Muscle layer of colon (tissue), 2 donors: ENCODE results near the gene SLITRK5.

Experiments used
- H3K27ac ChIP-seq: one replicate; pipeline ENCODE4 v1.7.0; 2013; ENCODE audit warnings: low read depth, mild to moderate bottlenecking, low read length, moderate library complexity
- H3K27me3 ChIP-seq, 2 donors: one replicate each; pipeline ENCODE4 v1.7.0; 2013; ENCODE audit warnings: low read length in 2 of 2, mild to moderate bottlenecking in 2 of 2; ENCODE audit not compliant: insufficient read depth in 2 of 2, control insufficient read depth in 1 of 2
- H3K36me3 ChIP-seq: one replicate; pipeline ENCODE4 v1.7.0; 2013; ENCODE audit warnings: mild to moderate bottlenecking, low read length; ENCODE audit not compliant: insufficient read depth
- H3K4me1 ChIP-seq: one replicate; pipeline ENCODE4 v1.7.0; 2013; ENCODE audit warnings: mild to moderate bottlenecking, low read length; ENCODE audit not compliant: insufficient read depth
- H3K4me3 ChIP-seq, 2 donors: one replicate each; pipeline ENCODE4 v1.7.0; 2013; ENCODE audit warnings: low read length in 2 of 2, low read depth in 1 of 2, mild to moderate bottlenecking in 1 of 2, moderate library complexity in 1 of 2
- H3K9ac ChIP-seq: one replicate; pipeline ENCODE4 v1.7.0; 2013; ENCODE audit warnings: low read length
- H3K9me3 ChIP-seq: one replicate; pipeline ENCODE4 v1.7.0; 2013; ENCODE audit warnings: mild to moderate bottlenecking, low read length
- donor health status: abdominal sarcoma.
- donor health status: Adenocarcinoma of cecum.

The SLITRK5 gene

DNA sequence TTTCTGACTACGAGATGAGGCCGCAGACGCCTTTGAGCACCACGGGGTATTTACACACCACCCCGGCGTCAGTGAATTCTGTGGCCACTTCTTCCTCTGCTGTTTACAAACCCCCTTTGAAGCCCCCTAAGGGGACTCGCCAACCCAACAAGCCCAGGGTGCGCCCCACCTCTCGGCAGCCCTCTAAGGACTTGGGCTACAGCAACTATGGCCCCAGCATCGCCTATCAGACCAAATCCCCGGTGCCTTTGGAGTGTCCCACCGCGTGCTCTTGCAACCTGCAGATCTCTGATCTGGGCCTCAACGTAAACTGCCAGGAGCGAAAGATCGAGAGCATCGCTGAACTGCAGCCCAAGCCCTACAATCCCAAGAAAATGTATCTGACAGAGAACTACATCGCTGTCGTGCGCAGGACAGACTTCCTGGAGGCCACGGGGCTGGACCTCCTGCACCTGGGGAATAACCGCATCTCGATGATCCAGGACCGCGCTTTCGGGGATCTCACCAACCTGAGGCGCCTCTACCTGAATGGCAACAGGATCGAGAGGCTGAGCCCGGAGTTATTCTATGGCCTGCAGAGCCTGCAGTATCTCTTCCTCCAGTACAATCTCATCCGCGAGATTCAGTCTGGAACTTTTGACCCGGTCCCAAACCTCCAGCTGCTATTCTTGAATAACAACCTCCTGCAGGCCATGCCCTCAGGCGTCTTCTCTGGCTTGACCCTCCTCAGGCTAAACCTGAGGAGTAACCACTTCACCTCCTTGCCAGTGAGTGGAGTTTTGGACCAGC is 5.3 kb downstream of the SLITRK5 start:
- no peak overlapping the region for H3K4me3 ChIP-seq
- peaks cover 22% of the 10 kb centered on the region for H3K4me1 ChIP-seq
- no peaks in the 10 kb centered on the region for H3K36me3 ChIP-seq
- no peak overlapping the region for H3K9ac ChIP-seq
- H3K27me3 ChIP-seq = peaks cover 43 to 65% of the 10 kb centered on the region in 2 donors
- H3K9me3 ChIP-seq = no peaks in the 10 kb centered on the region
- no peak overlapping the region for H3K27ac ChIP-seq

DNA sequence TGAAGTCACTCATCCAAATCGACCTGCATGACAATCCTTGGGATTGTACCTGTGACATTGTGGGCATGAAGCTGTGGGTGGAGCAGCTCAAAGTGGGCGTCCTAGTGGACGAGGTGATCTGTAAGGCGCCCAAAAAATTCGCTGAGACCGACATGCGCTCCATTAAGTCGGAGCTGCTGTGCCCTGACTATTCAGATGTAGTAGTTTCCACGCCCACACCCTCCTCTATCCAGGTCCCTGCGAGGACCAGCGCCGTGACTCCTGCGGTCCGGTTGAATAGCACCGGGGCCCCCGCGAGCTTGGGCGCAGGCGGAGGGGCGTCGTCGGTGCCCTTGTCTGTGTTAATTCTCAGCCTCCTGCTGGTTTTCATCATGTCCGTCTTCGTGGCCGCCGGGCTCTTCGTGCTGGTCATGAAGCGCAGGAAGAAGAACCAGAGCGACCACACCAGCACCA is 5.9 kb downstream of the SLITRK5 start:
- Histone ChIP-seq H3K36me3 (no peaks in the 10 kb centered on the region), H3K27ac (no peak overlapping the region), H3K9ac (no peak overlapping the region), H3K4me3 (peak overlapping the region in 1 of 2 donors; percentile 55), H3K9me3 (no peaks in the 10 kb centered on the region), H3K4me1 (peaks cover 22% of the 10 kb centered on the region), H3K27me3 (peaks cover 43 to 59% of the 10 kb centered on the region in 2 donors)

DNA sequence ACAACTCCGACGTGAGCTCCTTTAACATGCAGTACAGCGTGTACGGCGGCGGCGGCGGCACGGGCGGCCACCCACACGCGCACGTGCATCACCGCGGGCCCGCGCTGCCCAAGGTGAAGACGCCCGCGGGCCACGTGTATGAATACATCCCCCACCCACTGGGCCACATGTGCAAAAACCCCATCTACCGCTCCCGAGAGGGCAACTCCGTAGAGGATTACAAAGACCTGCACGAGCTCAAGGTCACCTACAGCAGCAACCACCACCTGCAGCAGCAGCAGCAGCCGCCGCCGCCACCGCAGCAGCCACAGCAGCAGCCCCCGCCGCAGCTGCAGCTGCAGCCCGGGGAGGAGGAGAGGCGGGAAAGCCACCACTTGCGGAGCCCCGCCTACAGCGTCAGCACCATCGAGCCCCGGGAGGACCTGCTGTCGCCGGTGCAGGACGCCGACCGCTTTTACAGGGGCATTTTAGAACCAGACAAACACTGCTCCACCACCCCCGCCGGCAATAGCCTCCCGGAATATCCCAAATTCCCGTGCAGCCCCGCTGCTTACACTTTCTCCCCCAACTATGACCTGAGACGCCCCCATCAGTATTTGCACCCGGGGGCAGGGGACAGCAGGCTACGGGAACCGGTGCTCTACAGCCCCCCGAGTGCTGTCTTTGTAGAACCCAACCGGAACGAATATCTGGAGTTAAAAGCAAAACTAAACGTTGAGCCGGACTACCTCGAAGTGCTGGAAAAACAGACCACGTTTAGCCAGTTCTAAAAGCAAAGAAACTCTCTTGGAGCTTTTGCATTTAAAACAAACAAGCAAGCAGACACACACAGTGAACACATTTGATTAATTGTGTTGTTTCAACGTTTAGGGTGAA is 6.6 kb downstream of the SLITRK5 start:
- peaks cover 43 to 54% of the 10 kb centered on the region in 2 donors for H3K27me3 ChIP-seq
- H3K36me3 ChIP-seq = no peaks in the 10 kb centered on the region
- no peak overlapping the region for H3K27ac ChIP-seq
- H3K9me3 ChIP-seq = no peaks in the 10 kb centered on the region
- H3K4me1 ChIP-seq = peaks cover 22% of the 10 kb centered on the region
- H3K9ac ChIP-seq = no peak overlapping the region
- peak overlapping the region; percentile 55 to 68 for H3K4me3 ChIP-seq

DNA sequence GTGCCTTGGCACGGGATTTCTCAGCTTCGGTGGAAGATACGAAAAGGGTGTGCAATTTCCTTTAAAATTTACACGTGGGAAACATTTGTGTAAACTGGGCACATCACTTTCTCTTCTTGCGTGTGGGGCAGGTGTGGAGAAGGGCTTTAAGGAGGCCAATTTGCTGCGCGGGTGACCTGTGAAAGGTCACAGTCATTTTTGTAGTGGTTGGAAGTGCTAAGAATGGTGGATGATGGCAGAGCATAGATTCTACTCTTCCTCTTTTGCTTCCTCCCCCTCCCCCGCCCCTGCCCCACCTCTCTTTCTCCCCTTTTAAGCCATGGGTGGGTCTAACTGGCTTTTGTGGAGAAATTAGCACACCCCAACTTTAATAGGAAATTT is 7.2 kb downstream of the SLITRK5 start:
- Histone ChIP-seq H3K9me3 (no peaks in the 10 kb centered on the region), H3K9ac (no peak overlapping the region), H3K27me3 (peaks cover 39 to 49% of the 10 kb centered on the region in 2 donors), H3K27ac (no peak overlapping the region), H3K4me1 (peaks cover 18% of the 10 kb centered on the region), H3K36me3 (no peaks in the 10 kb centered on the region), H3K4me3 (peak overlapping the region; percentile 55 to 68)

DNA sequence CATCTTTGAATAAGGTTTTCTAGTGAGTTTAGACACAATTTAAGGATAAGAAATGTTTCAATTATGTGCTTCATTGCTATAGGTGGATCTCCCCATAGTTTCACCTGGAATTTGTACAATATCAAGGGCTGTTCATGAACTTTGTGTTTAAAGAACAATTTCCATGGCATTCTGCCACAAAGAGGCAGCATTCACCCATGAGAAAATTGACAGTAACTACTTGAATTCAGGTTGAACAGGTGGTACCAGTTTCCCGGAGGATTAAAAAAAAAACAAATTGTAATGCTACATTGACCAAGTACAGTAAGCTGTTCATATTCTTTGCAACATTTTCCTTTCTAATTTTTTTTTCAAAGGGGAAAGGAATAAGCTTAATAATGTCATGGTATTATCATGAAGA is 9.1 kb downstream of the SLITRK5 start:
- peaks cover 7% of the 10 kb centered on the region for H3K4me1 ChIP-seq
- H3K9ac ChIP-seq = no peak overlapping the region
- H3K36me3 ChIP-seq = no peaks in the 10 kb centered on the region
- no peak overlapping the region for H3K4me3 ChIP-seq
- no peak overlapping the region for H3K27ac ChIP-seq
- H3K9me3 ChIP-seq = no peaks in the 10 kb centered on the region
- peaks cover 21 to 31% of the 10 kb centered on the region in 2 donors for H3K27me3 ChIP-seq

DNA sequence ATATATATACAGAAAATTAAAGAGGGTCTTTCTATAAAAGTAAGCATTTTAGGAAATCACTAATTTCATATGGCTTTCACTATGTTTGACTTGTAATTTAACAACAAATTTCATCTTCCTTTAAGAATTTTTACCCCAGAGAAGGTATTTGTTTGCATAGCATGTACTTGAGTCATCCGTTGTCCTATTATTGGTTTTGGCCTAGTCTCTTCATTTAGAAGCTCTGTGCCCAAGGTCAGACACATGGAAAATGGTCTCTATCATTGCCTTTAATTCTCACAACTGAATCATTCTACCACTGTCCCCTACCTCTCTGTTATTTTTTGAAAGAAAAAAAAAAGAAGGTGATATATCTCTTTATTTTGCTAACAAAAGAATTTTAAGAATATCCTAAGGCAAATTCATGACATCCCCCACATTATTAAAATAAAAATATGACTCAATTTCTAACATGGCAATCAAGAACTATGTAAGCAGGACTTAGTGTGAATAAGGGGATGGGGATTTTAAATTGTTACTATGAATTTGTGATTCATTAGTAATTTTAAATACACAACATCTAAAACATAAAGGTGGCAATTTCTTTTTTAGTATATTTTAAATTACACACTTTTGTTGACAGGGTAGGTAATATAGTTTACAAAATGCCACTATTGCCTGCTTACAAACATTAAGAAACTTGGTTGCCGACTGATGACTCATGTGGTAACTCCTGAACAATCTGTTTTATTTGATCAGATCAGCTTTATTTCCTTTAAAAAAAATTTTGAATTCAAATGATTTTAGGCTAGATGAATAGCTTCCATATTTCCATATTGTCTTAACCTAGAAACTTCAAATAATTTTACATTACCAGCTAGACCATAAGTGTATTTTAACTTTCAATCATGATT is 13.9 kb downstream of the SLITRK5 start:
- Histone ChIP-seq H3K9ac (no peak overlapping the region), H3K4me1 (no peaks in the 10 kb centered on the region), H3K27ac (no peak overlapping the region), H3K4me3 (no peak overlapping the region), H3K27me3 (no peaks in the 10 kb centered on the region), H3K9me3 (no peaks in the 10 kb centered on the region), H3K36me3 (no peaks in the 10 kb centered on the region)

DNA sequence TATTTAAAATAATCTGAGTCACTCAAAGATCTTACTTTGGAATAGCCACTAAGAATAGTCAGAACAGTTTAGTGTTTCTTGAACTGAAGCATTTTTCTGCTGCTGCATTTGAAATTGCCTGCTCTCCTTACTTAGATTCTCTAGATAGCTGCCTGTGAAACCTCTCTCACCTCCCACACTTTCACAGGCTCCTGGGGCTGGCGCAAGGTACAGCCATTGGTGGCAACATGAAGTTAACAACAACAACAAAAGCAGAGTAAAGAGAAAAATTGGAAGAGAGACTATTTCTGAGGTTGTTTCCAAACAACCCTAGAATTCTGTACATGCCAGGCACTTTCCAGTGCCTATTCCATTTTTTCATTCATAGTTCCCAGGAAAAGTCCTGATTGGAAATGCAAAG is 25.3 kb downstream of the SLITRK5 start:
- Histone ChIP-seq H3K4me1 (no peaks in the 10 kb centered on the region), H3K27me3 (no peaks in the 10 kb centered on the region), H3K4me3 (no peak overlapping the region), H3K27ac (no peak overlapping the region), H3K9ac (no peak overlapping the region), H3K9me3 (no peaks in the 10 kb centered on the region), H3K36me3 (no peaks in the 10 kb centered on the region)

DNA sequence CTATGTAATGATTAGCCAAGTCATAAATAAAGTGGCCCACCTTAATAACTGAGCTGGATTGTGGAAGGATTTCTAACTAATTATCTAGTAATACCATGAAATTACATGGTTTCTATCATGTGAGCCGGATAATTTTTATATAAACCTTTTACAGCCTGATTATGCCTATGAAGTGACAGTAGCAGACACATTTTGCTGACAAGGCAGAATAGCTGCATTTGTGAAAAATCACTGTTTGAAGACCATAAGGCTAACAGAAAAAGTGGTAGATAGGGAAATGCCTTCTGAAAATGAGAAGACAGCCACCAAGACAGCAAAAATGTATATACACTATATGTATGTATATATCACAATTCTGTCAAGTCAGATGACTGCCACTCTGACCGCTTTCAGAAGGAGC is 27.1 kb downstream of the SLITRK5 start:
- Histone ChIP-seq H3K4me1 (no peaks in the 10 kb centered on the region), H3K27ac (no peak overlapping the region), H3K36me3 (no peaks in the 10 kb centered on the region), H3K9me3 (no peaks in the 10 kb centered on the region), H3K27me3 (no peaks in the 10 kb centered on the region), H3K4me3 (no peak overlapping the region), H3K9ac (no peak overlapping the region)

DNA sequence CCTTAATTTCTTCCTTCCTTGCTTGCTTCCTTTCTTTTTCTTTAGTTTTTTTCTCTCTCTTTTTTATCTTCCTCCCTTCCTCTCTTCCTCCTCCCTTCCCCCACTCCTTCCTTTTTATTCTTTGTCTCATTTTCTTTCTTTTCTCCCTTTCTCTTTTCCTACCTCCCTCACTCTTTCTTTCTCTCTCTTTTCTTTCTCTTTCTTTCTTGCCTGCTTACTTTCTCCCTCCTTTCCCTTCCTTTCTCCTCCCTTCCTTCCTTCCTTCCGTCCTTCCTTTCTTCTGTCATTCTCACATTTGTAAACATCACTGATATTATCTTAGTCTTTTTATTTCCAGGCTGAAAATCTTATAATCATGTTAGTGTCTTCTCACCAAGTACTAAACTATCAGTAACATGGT is 38.8 kb downstream of the SLITRK5 start:
- H3K4me3 ChIP-seq = no peak overlapping the region
- H3K9ac ChIP-seq = no peak overlapping the region
- H3K36me3 ChIP-seq = no peaks in the 10 kb centered on the region
- no peak overlapping the region for H3K27ac ChIP-seq
- no peaks in the 10 kb centered on the region for H3K9me3 ChIP-seq
- no peaks in the 10 kb centered on the region for H3K27me3 ChIP-seq
- no peaks in the 10 kb centered on the region for H3K4me1 ChIP-seq

DNA sequence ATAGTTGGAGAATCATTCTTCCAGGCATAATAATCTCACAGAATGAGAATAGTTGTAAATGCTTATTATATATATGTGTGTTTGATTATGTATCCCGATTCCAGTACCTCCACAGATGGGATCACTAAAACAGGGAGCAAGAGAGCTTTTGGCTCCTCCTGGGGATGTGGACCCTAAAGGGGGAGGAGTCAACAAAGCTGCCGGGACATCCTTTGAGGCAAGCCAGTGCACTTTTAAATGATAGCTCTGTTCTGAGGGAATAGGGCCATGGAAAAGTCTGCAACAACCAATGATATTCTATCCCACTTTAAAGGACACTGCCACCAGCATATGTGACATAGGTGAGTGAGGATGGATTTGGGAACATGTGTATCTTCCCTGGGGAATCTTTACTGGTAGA is 40.8 kb downstream of the SLITRK5 start:
- Histone ChIP-seq H3K4me1 (no peaks in the 10 kb centered on the region), H3K9me3 (no peaks in the 10 kb centered on the region), H3K4me3 (no peak overlapping the region), H3K9ac (no peak overlapping the region), H3K27me3 (no peaks in the 10 kb centered on the region), H3K36me3 (no peaks in the 10 kb centered on the region), H3K27ac (no peak overlapping the region)
